ENCODE data around the gene ZFYVE21. TPM values are rescaled to one million over a fixed set of nuclear protein-coding genes. Genes with fewer than 3 reads are reported as not detected.

Gene ZFYVE21
- total RNA-seq, 1 experiment from 2014 or later, result 59.7 TPM

- no peak for TF ChIP-seq ZNF532 (CRISPR knock-in tag; IDR thresholded peaks at IDR 0.05; ENCODE audit: borderline replicate concordance)
- TF ChIP-seq, protein P1, sequence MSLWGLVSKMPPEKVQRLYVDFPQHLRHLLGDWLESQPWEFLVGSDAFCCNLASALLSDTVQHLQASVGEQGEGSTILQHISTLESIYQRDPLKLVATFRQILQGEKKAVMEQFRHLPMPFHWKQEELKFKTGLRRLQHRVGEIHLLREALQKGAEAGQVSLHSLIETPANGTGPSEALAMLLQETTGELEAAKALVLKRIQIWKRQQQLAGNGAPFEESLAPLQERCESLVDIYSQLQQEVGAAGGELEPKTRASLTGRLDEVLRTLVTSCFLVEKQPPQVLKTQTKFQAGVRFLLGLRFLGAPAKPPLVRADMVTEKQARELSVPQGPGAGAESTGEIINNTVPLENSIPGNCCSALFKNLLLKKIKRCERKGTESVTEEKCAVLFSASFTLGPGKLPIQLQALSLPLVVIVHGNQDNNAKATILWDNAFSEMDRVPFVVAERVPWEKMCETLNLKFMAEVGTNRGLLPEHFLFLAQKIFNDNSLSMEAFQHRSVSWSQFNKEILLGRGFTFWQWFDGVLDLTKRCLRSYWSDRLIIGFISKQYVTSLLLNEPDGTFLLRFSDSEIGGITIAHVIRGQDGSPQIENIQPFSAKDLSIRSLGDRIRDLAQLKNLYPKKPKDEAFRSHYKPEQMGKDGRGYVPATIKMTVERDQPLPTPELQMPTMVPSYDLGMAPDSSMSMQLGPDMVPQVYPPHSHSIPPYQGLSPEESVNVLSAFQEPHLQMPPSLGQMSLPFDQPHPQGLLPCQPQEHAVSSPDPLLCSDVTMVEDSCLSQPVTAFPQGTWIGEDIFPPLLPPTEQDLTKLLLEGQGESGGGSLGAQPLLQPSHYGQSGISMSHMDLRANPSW (CRISPR knock-in tag; conservative IDR thresholded peaks at IDR 0.05; ENCODE audit: low read depth), result no peak
- TF ChIP-seq, protein P2, sequence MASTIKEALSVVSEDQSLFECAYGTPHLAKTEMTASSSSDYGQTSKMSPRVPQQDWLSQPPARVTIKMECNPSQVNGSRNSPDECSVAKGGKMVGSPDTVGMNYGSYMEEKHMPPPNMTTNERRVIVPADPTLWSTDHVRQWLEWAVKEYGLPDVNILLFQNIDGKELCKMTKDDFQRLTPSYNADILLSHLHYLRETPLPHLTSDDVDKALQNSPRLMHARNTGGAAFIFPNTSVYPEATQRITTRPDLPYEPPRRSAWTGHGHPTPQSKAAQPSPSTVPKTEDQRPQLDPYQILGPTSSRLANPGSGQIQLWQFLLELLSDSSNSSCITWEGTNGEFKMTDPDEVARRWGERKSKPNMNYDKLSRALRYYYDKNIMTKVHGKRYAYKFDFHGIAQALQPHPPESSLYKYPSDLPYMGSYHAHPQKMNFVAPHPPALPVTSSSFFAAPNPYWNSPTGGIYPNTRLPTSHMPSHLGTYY (CRISPR knock-in tag; IDR thresholded peaks at IDR 0.05), result no peak
- TF ChIP-seq ZNF416 (CRISPR knock-in tag; IDR thresholded peaks at IDR 0.05), result no peak
- no peak for TF ChIP-seq USF1 (CRISPR knock-in tag; IDR thresholded peaks at IDR 0.05)
- TF ChIP-seq ZNF232 (CRISPR knock-in tag; IDR thresholded peaks at IDR 0.05), result no peak
Measured at GRCh38 chr14:103730490-103731035, 15.0 kb downstream of the ZFYVE21 start (continued).

GRCh38 chr14:103731481-103731880, 15.9 kb downstream of the ZFYVE21 start:
- no peak for ATAC-seq
- Mint-ChIP-seq H3K36me3 (peaks cover 20% of the 10 kb centered on the region), H3K27ac (no peak overlapping the region), H3K27me3 (ENCODE audit: low read depth) (no peaks in the 10 kb centered on the region), H3K4me1 (no peaks in the 10 kb centered on the region), H3K9me3 (no peaks in the 10 kb centered on the region), H3K4me3 (no peak overlapping the region)
- POLR2A ChIA-PET, result no interaction called here
- CTCF ChIA-PET, result no interaction called here
- DNase-seq (ENCODE audit: low spot score), result no peak
- TF ChIP-seq ZBTB21 (CRISPR knock-in tag; IDR thresholded peaks at IDR 0.05; ENCODE audit: borderline replicate concordance), result no peak
- TF ChIP-seq TEAD4 (CRISPR knock-in tag; IDR thresholded peaks at IDR 0.05), result no peak
- TF ChIP-seq MYBL2 (CRISPR knock-in tag; IDR thresholded peaks at IDR 0.05), result no peak
- no peak for TF ChIP-seq FOXJ3 (CRISPR knock-in tag; IDR thresholded peaks at IDR 0.05; ENCODE audit: borderline replicate concordance)
- no peak for TF ChIP-seq ETV6 (CRISPR knock-in tag; IDR thresholded peaks at IDR 0.05)
- no peak for TF ChIP-seq NR1H2 (CRISPR knock-in tag; IDR thresholded peaks at IDR 0.05)
- no peak for TF ChIP-seq CREB1 (CRISPR knock-in tag; IDR thresholded peaks at IDR 0.05)
- TF ChIP-seq, protein P3, sequence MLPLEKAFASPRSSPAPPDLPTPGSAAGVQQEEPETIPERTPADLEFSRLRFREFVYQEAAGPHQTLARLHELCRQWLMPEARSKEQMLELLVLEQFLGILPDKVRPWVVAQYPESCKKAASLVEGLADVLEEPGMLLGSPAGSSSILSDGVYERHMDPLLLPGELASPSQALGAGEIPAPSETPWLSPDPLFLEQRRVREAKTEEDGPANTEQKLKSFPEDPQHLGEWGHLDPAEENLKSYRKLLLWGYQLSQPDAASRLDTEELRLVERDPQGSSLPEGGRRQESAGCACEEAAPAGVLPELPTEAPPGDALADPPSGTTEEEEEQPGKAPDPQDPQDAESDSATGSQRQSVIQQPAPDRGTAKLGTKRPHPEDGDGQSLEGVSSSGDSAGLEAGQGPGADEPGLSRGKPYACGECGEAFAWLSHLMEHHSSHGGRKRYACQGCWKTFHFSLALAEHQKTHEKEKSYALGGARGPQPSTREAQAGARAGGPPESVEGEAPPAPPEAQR (CRISPR knock-in tag; IDR thresholded peaks at IDR 0.05), result no peak
- TF ChIP-seq, protein P1 (CRISPR knock-in tag; conservative IDR thresholded peaks at IDR 0.05; ENCODE audit: low read depth), result no peak
- TF ChIP-seq SMAD4 (CRISPR knock-in tag; IDR thresholded peaks at IDR 0.05), result no peak
- no peak for TF ChIP-seq PRDM15 (CRISPR knock-in tag; IDR thresholded peaks at IDR 0.05)
- no peak for TF ChIP-seq ZNF232 (CRISPR knock-in tag; IDR thresholded peaks at IDR 0.05)
- TF ChIP-seq FOXK1 (CRISPR knock-in tag; IDR thresholded peaks at IDR 0.05), result no peak
